Measurements from ENCODE around the gene IER3. TPM values are rescaled to one million over a fixed set of nuclear protein-coding genes. Genes with fewer than 3 reads are reported as not detected.

The IER3 gene
- polyA plus RNA-seq (ENCODE audit: insufficient read depth in 1 of 5, insufficient read length in 5 of 5, low replicate concordance in 1 of 5): 10 to 100 TPM in 3 of 5 donors, 1 to 10 TPM in 2; 7.6 to 23.0 (median 14.1) TPM
- long read RNA-seq, donor 1, transcript IER3-202 (1 exons, 1,350 nt): major isoform, 21 of 33 reads
- long read RNA-seq, donor 1, transcript IER3-201 (2 exons, 1,244 nt): minor isoform, 12 of 33 reads
- long read RNA-seq, donor 1, partial matches to known transcripts: 0 of 33 reads
- long read RNA-seq, donor 1, other reads (novel, unspliced or antisense): 0 of 33 reads
- long read RNA-seq, donor 2, transcript IER3-202 (1 exons, 1,350 nt): major isoform, 19 of 24 reads
- long read RNA-seq, donor 2, transcript IER3-201 (2 exons, 1,244 nt): minor isoform, 5 of 24 reads
- long read RNA-seq, donor 2, partial matches to known transcripts: 0 of 24 reads
- long read RNA-seq, donor 2, other reads (novel, unspliced or antisense): 0 of 24 reads
- long read RNA-seq, donor 3, transcript IER3-201 (2 exons, 1,244 nt): minor isoform, 8 of 23 reads
- long read RNA-seq, donor 3, transcript IER3-202 (1 exons, 1,350 nt): major isoform, 15 of 23 reads
- long read RNA-seq, donor 3, partial matches to known transcripts: 0 of 23 reads
- long read RNA-seq, donor 3, other reads (novel, unspliced or antisense): 0 of 23 reads
- long read RNA-seq, donor 4, transcript IER3-201 (2 exons, 1,244 nt): major isoform, 9 of 18 reads
- long read RNA-seq, donor 4, transcript IER3-202 (1 exons, 1,350 nt): major isoform, 9 of 18 reads
- long read RNA-seq, donor 4, partial matches to known transcripts: 0 of 18 reads
- long read RNA-seq, donor 4, other reads (novel, unspliced or antisense): 0 of 18 reads
- long read RNA-seq, donor 5, transcript IER3-201 (2 exons, 1,244 nt): minor isoform, 5 of 14 reads
- long read RNA-seq, donor 5, transcript IER3-202 (1 exons, 1,350 nt): major isoform, 9 of 14 reads
- long read RNA-seq, donor 5, partial matches to known transcripts: 0 of 14 reads
- long read RNA-seq, donor 5, other reads (novel, unspliced or antisense): 0 of 14 reads
- long read RNA-seq, donor 6, transcript IER3-202 (1 exons, 1,350 nt): major isoform, 16 of 20 reads
- long read RNA-seq, donor 6, partial matches to known transcripts: 0 of 20 reads
- long read RNA-seq, donor 6, other reads (novel, unspliced or antisense): 0 of 20 reads
- long read RNA-seq, donor 7, transcript IER3-202 (1 exons, 1,350 nt): major isoform, 8 of 13 reads
- long read RNA-seq, donor 7, transcript IER3-201 (2 exons, 1,244 nt): minor isoform, 5 of 13 reads
- long read RNA-seq, donor 7, partial matches to known transcripts: 0 of 13 reads
- long read RNA-seq, donor 7, other reads (novel, unspliced or antisense): 0 of 13 reads
- long read RNA-seq, donor 8, transcript IER3-201 (2 exons, 1,244 nt): major isoform, 7 of 12 reads
- long read RNA-seq, donor 8, transcript IER3-202 (1 exons, 1,350 nt): minor isoform, 5 of 12 reads
- long read RNA-seq, donor 8, partial matches to known transcripts: 0 of 12 reads
- long read RNA-seq, donor 8, other reads (novel, unspliced or antisense): 0 of 12 reads

- peak; percentile 86 to 87 for DNase-seq
These were observed at the start of gene IER3 for GRCh38 chr6:30744054-30744805. TSS of gene IER3 (minus strand) at chr6:30744547. CDS start at chr6:30744518, 29 bp downstream.

- peak in 1 of 2 donors; percentile 43 for DNase-seq
These were observed 49.3 kb upstream of the IER3 start for GRCh38 chr6:30793521-30794194.

- DNase-seq: no peak
These were observed 48.4 kb upstream of the IER3 start for GRCh38 chr6:30792786-30793185.

- DNase-seq: no peak
These were observed 46.5 kb upstream of the IER3 start for GRCh38 chr6:30790724-30791383.

GRCh38 chr6:30789606-30790005, 45.3 kb upstream of the IER3 start:
- no peak for DNase-seq

GRCh38 chr6:30787954-30788353, 43.6 kb upstream of the IER3 start:
- no peak for DNase-seq

GRCh38 chr6:30782425-30783014, 38.2 kb upstream of the IER3 start:
- DNase-seq: no peak

GRCh38 chr6:30781743-30782424, 37.5 kb upstream of the IER3 start:
- DNase-seq: peak; percentile 98 to 99

- DNase-seq: no peak
These were observed 37.0 kb upstream of the IER3 start for GRCh38 chr6:30781395-30781742.

GRCh38 chr6:30780642-30780920, 36.2 kb upstream of the IER3 start:
- DNase-seq: no peak

- no peak for DNase-seq
These were observed 35.7 kb upstream of the IER3 start for GRCh38 chr6:30779850-30780641.

- no peak for DNase-seq
These were observed 33.8 kb upstream of the IER3 start for GRCh38 chr6:30778001-30778635.

- DNase-seq: no peak
These were observed 32.8 kb upstream of the IER3 start for GRCh38 chr6:30777155-30777485.

GRCh38 chr6:30776390-30777154, 32.2 kb upstream of the IER3 start:
- DNase-seq: no peak

- DNase-seq: no peak
These were observed 30.8 kb upstream of the IER3 start for GRCh38 chr6:30775104-30775503.

- DNase-seq: no peak
These were observed 30.4 kb upstream of the IER3 start for GRCh38 chr6:30774701-30775100.

- no peak for DNase-seq
These were observed 26.2 kb upstream of the IER3 start for GRCh38 chr6:30770592-30770991.

All from right lung (tissue), 10 donors.